Activated CD4-positive, alpha-beta memory T cell treated with anti-CD3 and anti-CD28 coated beads for 36 hours (primary cell): ENCODE measurements around the gene PPDPF. TPM values are rescaled to one million over a fixed set of nuclear protein-coding genes. Genes with fewer than 3 reads are reported as not detected.

Experiments
- CTCF ChIA-PET: fragments of 350-600 bp; sonication (Branson Sonifier 250); formaldehyde crosslinking; loops from one replicate; lab custom pipeline; 2021; ENCODE audit warnings: antibody characterized with exemption, inconsistent platforms; lab: Charles Lee
- POLR2A ChIA-PET: fragments of 350-600 bp; sonication (Branson Sonifier 250); formaldehyde crosslinking; loops from one replicate; lab custom pipeline; 2021; ENCODE audit warnings: antibody characterized with exemption; lab: Charles Lee
- DNase-seq: peaks from one replicate; pipeline ENCODE4 v3.0.0-alpha.2; 2020
- H3K27ac Mint-ChIP-seq: one replicate; pipeline ENCODE4 v1.8.0; 2021; ENCODE audit warnings: mixed read lengths
- H3K27me3 Mint-ChIP-seq: one replicate; pipeline ENCODE4 v1.8.0; 2021; ENCODE audit warnings: mixed read lengths
- H3K36me3 Mint-ChIP-seq: one replicate; pipeline ENCODE4 v1.8.0; 2021; ENCODE audit warnings: mixed read lengths
- H3K4me1 Mint-ChIP-seq: one replicate; pipeline ENCODE4 v1.8.0; 2021; ENCODE audit warnings: low read depth, mixed read lengths
- H3K4me3 Mint-ChIP-seq: one replicate; pipeline ENCODE4 v1.8.0; 2021; ENCODE audit warnings: mild to moderate bottlenecking, mixed read lengths
- H3K9me3 Mint-ChIP-seq: one replicate; pipeline ENCODE4 v1.8.0; 2021; ENCODE audit warnings: mixed read lengths
- intact Hi-C: fragments of 100-400 bp; cut with micrococcal nuclease; formaldehyde crosslinking; loops from one replicate; pipeline ENCODE4 v1.15.1; 2023
- total RNA-seq, 2 experiments: library from RNA; stranded (reverse); gene quantifications; one replicate each; pipeline ENCODE4 v1.2.3, GENCODE V29; 2021

PPDPF gene
- total RNA-seq, 2 experiments from 2014 or later, result 191 to 201 TPM

DNA sequence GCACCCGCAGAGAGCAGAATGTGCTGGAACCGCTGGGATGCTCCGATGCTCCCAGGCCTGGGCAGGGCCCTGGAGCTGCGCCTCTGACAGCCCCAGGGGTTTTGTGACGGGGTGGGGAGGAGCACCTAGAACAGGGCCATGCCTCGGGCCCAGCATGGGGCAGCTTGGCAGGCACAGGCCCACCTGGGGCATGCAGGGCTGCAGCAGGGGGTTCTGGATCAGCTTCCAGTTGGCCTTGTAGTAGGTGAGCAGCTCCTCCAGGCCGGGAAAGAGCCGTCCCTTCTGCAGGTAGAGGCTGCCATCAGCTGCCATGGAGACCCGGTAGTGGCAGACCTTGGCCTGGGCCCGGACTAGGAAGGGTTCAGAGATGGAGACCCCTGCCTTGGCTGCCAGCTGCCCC lies 22.6 kb downstream of the PPDPF start:
- DNase-seq, result no peak
- intact Hi-C loops, result no loop called here
- H3K4me1 Mint-ChIP-seq, result peaks cover 8% of the 10 kb centered on the region
- ChIA-PET CTCF (interaction anchor here (0.6 to 1.1 kb wide), 3 partner anchors 23 to 577 kb away, joined by 3 to 4 read pairs (median 3); partner anchors contain the start of gene PPDPF), POLR2A (interaction anchor here (0.5 kb wide), 1 partner anchor 63 kb away, joined by 5 read pairs; no protein-coding TSS in a partner anchor)
- H3K9me3 Mint-ChIP-seq, result no peaks in the 10 kb centered on the region
- H3K27ac Mint-ChIP-seq, result no peak overlapping the region
- no peaks in the 10 kb centered on the region for H3K36me3 Mint-ChIP-seq
- no peaks in the 10 kb centered on the region for H3K27me3 Mint-ChIP-seq
- no peak overlapping the region for H3K4me3 Mint-ChIP-seq

GRCh38 chr20:63543733-63544132 lies 23.2 kb downstream of the PPDPF start:
- CTCF ChIA-PET, result interaction anchor here (0.6 to 1.1 kb wide), 3 partner anchors 23 to 576 kb away, joined by 3 to 4 read pairs (median 3); partner anchors contain the start of gene PPDPF
- H3K4me3 Mint-ChIP-seq, result no peak overlapping the region
- POLR2A ChIA-PET, result no interaction called here
- no peak for DNase-seq
- H3K27me3 Mint-ChIP-seq, result peaks cover 2% of the 10 kb centered on the region
- H3K4me1 Mint-ChIP-seq, result peaks cover 6% of the 10 kb centered on the region
- intact Hi-C loops, result no loop called here
- no peaks in the 10 kb centered on the region for H3K36me3 Mint-ChIP-seq
- no peaks in the 10 kb centered on the region for H3K9me3 Mint-ChIP-seq
- no peak overlapping the region for H3K27ac Mint-ChIP-seq

- ChIA-PET POLR2A (no interaction called here), CTCF (no interaction called here)
- intact Hi-C loops, result no loop called here
- no peak overlapping the region for H3K27ac Mint-ChIP-seq
- no peak for DNase-seq
- H3K27me3 Mint-ChIP-seq, result peaks cover 2% of the 10 kb centered on the region
- peaks cover 6% of the 10 kb centered on the region for H3K4me1 Mint-ChIP-seq
- no peaks in the 10 kb centered on the region for H3K9me3 Mint-ChIP-seq
- no peak overlapping the region for H3K4me3 Mint-ChIP-seq
- no peaks in the 10 kb centered on the region for H3K36me3 Mint-ChIP-seq
Observed at GRCh38 chr20:63544241-63544957, 23.8 kb downstream of the PPDPF start.

DNA sequence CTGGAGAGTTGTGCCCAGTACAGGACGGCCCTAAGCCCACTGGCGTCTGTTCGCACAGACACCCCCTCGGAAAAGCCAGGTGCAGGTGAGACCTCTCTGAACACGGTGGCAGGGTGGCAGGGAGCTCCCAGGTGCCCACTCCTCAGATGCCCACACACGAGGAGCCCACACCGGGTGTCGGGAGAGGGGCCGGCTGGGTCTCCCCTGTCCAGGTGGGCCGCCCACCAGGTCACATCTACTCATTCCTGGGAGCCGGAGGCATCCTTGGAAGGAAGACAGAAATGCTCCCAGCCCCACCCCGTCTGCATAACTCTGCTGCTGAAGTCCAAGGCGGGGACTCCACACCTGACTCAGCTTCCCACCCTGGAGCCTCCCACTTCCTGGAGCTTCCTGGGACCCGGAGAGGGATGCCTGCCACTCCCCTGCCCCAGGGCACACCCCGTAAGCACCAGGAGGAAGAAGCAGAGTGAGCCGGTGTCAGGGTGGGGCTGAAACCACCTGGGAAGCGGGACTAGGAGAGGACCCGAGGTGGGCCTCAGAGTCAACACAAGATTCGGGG lies 24.5 kb downstream of the PPDPF start:
- Mint-ChIP-seq H3K27me3 (peaks cover 4% of the 10 kb centered on the region), H3K27ac (no peak overlapping the region), H3K4me3 (no peak overlapping the region), H3K4me1 (peaks cover 6% of the 10 kb centered on the region), H3K9me3 (no peaks in the 10 kb centered on the region), H3K36me3 (no peaks in the 10 kb centered on the region)
- intact Hi-C loops, result no loop called here
- POLR2A ChIA-PET, result no interaction called here
- no peak for DNase-seq
- CTCF ChIA-PET, result no interaction called here

DNA sequence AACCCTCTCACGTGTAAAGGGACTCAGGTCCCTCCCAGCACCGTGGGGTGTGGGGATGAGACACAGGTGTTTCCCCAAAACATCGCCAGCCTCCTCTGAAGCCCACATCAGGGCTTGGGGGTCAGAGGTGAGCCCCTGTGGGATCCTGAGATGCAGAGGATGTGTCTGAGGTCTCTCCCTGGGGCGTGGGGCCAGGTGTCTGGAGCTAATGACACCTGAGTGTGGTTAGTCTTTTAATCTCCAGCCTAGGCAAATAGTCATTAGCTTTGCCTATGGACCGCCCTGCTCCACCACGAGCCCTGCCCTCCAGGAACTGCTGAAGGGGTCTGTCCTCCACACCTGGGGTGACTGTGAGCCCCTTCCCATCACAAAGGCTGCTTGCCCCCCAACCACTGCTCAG lies 25.2 kb downstream of the PPDPF start:
- H3K4me3 Mint-ChIP-seq, result no peak overlapping the region
- intact Hi-C loops, result no loop called here
- no peak overlapping the region for H3K27ac Mint-ChIP-seq
- POLR2A ChIA-PET, result no interaction called here
- no peaks in the 10 kb centered on the region for H3K9me3 Mint-ChIP-seq
- no peaks in the 10 kb centered on the region for H3K36me3 Mint-ChIP-seq
- CTCF ChIA-PET, result interaction anchor here (1.7 kb wide), 1 partner anchor 8 kb away, joined by 5 read pairs; the partner anchor contains the start of gene PTK6
- peaks cover 6% of the 10 kb centered on the region for H3K27me3 Mint-ChIP-seq
- H3K4me1 Mint-ChIP-seq, result peaks cover 4% of the 10 kb centered on the region
- DNase-seq, result no peak

DNA sequence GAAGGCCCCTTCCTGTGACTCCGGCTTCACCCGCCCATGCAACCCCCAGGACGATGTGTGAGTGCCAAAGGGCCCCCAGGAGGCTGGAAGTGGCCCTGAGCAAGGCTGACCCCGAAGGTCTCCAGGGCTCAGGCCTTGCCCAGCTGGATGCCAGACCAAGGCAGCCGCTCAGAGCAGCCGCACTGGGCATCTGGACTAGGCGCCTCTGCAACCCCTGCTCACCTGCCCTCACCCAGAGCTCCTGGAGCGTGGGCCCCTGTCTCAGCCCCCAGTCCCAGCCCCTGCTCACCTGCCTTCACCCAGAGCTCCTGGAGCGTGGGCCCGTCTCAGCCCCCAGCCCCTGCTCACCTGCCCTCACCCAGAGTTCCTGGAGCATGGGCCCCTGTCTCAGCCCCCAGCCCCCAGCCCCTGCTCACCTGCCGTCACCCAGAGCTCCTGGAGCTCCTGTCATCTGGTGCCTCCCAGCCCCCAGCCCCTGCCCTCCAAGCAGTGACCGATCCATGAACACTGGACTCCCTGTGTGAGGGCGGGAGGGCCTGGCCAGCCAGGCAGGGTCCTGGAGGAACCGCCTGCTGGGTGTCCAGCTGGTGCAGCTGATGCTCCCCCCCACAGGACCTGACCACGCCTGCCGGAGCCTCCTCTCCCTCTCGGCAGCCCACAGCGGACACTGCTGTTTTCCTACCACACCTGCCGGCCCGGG lies 25.8 kb downstream of the PPDPF start:
- ChIA-PET CTCF (interaction anchor here (1.7 kb wide), 1 partner anchor 9 kb away, joined by 5 read pairs; the partner anchor contains the start of gene PTK6), POLR2A (no interaction called here)
- Mint-ChIP-seq H3K36me3 (no peaks in the 10 kb centered on the region), H3K27ac (no peak overlapping the region), H3K4me3 (no peak overlapping the region), H3K4me1 (peaks cover 4% of the 10 kb centered on the region), H3K27me3 (peaks cover 6% of the 10 kb centered on the region), H3K9me3 (no peaks in the 10 kb centered on the region)
- DNase-seq, result no peak
- intact Hi-C loops, result no loop called here

DNA sequence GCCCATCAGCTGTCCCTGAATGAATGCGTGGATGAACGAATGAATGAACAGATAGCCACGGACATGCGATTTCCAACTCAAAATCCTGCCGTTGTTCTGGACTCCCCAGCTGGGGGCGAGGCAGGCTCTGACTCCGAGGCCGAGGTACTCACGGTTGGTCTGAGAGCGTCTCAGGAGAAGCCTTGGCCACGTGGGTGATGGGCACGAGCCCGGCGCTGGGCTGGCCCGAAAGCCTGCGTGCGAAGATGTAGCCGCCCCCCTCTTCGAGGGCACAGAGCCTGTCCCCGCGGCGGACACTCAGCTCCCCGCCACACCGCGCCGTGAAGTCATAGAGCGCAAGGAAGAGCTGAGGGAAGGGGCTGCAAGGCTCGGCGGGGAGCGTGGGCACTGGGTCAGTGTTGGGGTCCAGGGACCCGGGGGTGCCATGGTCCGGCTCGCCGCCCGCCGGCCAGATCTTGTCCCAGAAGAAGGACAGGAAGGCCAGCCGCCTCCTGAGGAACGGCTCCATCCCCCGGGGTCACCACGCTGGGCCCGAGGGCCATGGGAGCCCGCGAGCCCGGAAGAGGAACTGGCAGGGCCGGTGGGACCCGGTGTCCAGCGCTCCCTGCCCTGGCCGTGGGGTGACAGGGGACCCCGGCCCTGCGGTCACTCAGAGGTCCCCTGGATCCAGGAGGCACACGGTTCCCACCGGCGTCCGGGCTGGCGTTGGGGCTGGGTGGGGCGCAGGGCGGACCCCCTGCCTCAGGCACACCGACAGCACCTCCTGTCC lies 26.6 kb downstream of the PPDPF start:
- POLR2A ChIA-PET, result no interaction called here
- Mint-ChIP-seq H3K36me3 (no peaks in the 10 kb centered on the region), H3K4me3 (no peak overlapping the region), H3K27me3 (peaks cover 6% of the 10 kb centered on the region), H3K27ac (no peak overlapping the region), H3K4me1 (peaks cover 4% of the 10 kb centered on the region), H3K9me3 (no peaks in the 10 kb centered on the region)
- DNase-seq, result no peak
- CTCF ChIA-PET, result interaction anchor here (1.7 kb wide), 1 partner anchor 10 kb away, joined by 5 read pairs; the partner anchor contains the start of gene PTK6
- intact Hi-C loops, result no loop called here

- CTCF ChIA-PET, result interaction anchor here (1.7 kb wide), 1 partner anchor 10 kb away, joined by 5 read pairs; the partner anchor contains the start of gene PTK6
- peaks cover 6% of the 10 kb centered on the region for H3K27me3 Mint-ChIP-seq
- H3K4me1 Mint-ChIP-seq, result peaks cover 7% of the 10 kb centered on the region
- POLR2A ChIA-PET, result no interaction called here
- intact Hi-C loops, result no loop called here
- DNase-seq, result no peak
- H3K27ac Mint-ChIP-seq, result no peak within 1 kb of the TSS
- H3K9me3 Mint-ChIP-seq, result no peaks in the 10 kb centered on the region
- H3K4me3 Mint-ChIP-seq, result no peak within 1 kb of the TSS
- no peaks in the 10 kb centered on the region for H3K36me3 Mint-ChIP-seq
Observed at GRCh38 chr20:63547725-63548480, 27.3 kb downstream of the PPDPF start, which contains the start of gene SRMS. SRMS (minus strand) TSS chr20:63547749; CDS start chr20:63547463, 286 bp downstream.

- no peaks in the 10 kb centered on the region for H3K36me3 Mint-ChIP-seq
- H3K9me3 Mint-ChIP-seq, result no peaks in the 10 kb centered on the region
- H3K27ac Mint-ChIP-seq, result no peak overlapping the region
- H3K4me1 Mint-ChIP-seq, result peaks cover 11% of the 10 kb centered on the region
- intact Hi-C loops, result no loop called here
- H3K4me3 Mint-ChIP-seq, result no peak overlapping the region
- DNase-seq, result no peak
- ChIA-PET POLR2A (no interaction called here), CTCF (no interaction called here)
- peaks cover 6% of the 10 kb centered on the region for H3K27me3 Mint-ChIP-seq
Observed at GRCh38 chr20:63548542-63548941, 28.0 kb downstream of the PPDPF start.

DNA sequence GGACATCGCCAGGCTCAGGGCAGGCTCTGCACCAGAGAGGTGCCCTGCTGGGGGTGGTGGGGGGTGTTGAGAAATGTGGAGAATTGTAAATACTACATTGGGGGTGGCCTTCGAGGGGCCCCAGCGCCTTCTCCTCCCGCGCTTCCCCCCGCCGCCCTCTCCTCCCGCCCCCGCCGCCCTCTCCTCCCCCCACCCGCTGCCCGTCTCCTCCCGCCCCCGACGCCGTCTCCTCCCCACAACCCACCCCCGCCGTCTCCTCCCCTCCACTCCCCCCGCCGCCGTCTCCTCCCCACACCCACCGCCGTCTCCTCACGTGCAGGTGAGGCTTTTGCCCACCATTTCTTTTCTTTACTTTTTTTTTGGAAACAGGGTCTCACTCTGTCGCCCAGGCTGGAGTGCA lies 28.5 kb downstream of the PPDPF start:
- CTCF ChIA-PET, result interaction anchor here (1.0 kb wide), 1 partner anchor 11 kb away, joined by 3 read pairs; no protein-coding TSS in a partner anchor
- Mint-ChIP-seq H3K9me3 (no peaks in the 10 kb centered on the region), H3K4me1 (peaks cover 11% of the 10 kb centered on the region), H3K36me3 (no peaks in the 10 kb centered on the region), H3K4me3 (no peak overlapping the region), H3K27ac (no peak overlapping the region), H3K27me3 (peaks cover 6% of the 10 kb centered on the region)
- intact Hi-C loops, result no loop called here
- POLR2A ChIA-PET, result no interaction called here
- DNase-seq, result no peak

- POLR2A ChIA-PET, result no interaction called here
- Mint-ChIP-seq H3K4me1 (peaks cover 11% of the 10 kb centered on the region), H3K4me3 (no peak overlapping the region), H3K27ac (no peak overlapping the region), H3K36me3 (no peaks in the 10 kb centered on the region), H3K27me3 (peaks cover 6% of the 10 kb centered on the region), H3K9me3 (no peaks in the 10 kb centered on the region)
- CTCF ChIA-PET, result interaction anchor here (1.0 to 1.9 kb wide), 2 partner anchors 11 to 12 kb away, joined by 3 to 7 read pairs; partner anchors contain the start of gene PTK6
- DNase-seq, result no peak
- intact Hi-C loops, result no loop called here
Observed at GRCh38 chr20:63549679-63550282, 29.2 kb downstream of the PPDPF start.
